AG10803 (cell line): Measurements from ENCODE around the gene QRFP.

Experiments
- DNase-seq: peaks from one replicate; pipeline ENCODE4 v3.0.0; 2010; ENCODE audit warnings: low read depth
- H3K4me3 ChIP-seq: 2 replicates; pipeline ENCODE4 v1.5.1; 2011; ENCODE audit warnings: mild to moderate bottlenecking, low read length, control low read depth
- CTCF ChIP-seq: conservative IDR thresholded peaks from 2 replicates; pipeline ENCODE4 v1.5.1; 2011; ENCODE audit warnings: mild to moderate bottlenecking, low read length, control low read depth, inconsistent platforms

QRFP gene

GRCh38 chr9:130903194-130904069 lies 6.8 kb upstream of the QRFP start:
- DNase-seq: no peak
- no peak for TF ChIP-seq CTCF

GRCh38 chr9:130902204-130903185 lies 5.9 kb upstream of the QRFP start:
- H3K4me3 ChIP-seq: no peak overlapping the region
- DNase-seq: no peak
- no peak for TF ChIP-seq CTCF

More at GRCh38 chr9:130903194-130904069, 6.8 kb upstream of the QRFP start:
- H3K4me3 ChIP-seq: no peak overlapping the region

GRCh38 chr9:130901498-130902203 lies 5.0 kb upstream of the QRFP start:
- TF ChIP-seq CTCF: no peak
- peak; percentile 20 for DNase-seq
- no peak overlapping the region for H3K4me3 ChIP-seq

- H3K4me3 ChIP-seq: no peak overlapping the region
- no peak for TF ChIP-seq CTCF
- DNase-seq: no peak
Observed at GRCh38 chr9:130900701-130901497, 4.3 kb upstream of the QRFP start.

- no peak for DNase-seq
- H3K4me3 ChIP-seq: no peak overlapping the region
- TF ChIP-seq CTCF: no peak
Observed at GRCh38 chr9:130899051-130899748, 2.6 kb upstream of the QRFP start.

- H3K4me3 ChIP-seq: no peak overlapping the region
- no peak for TF ChIP-seq CTCF
- DNase-seq: no peak
Observed at GRCh38 chr9:130898552-130898852, 1.9 kb upstream of the QRFP start.
